Tibial nerve (tissue), 3 donors: Measurements from ENCODE around the gene EMILIN2.
A peak's percentile ranks its signal among the peaks of the same experiment; 100 is the strongest.

Experiments used
- POLR2A ChIP-seq, 2 donors: fragments of 450-650 bp; IDR thresholded peaks; one replicate each; pipeline ENCODE4 v1.6.1; 2017; ENCODE audit warnings: antibody characterized with exemption in 2 of 2, mild to moderate bottlenecking in 2 of 2, moderate library complexity in 2 of 2
- TF ChIP-seq, protein P1 (sequence below), 5 experiments: fragments of 200-600 bp in 3 of 5; fragments of 450-650 bp in 2 of 5; sonication (generic) in 3 of 5; IDR thresholded peaks; one replicate each; pipeline ENCODE4 v1.5.1; 2016 to 2019; ENCODE audit warnings: antibody characterized with exemption in 5 of 5, mild to moderate bottlenecking in 3 of 5, moderate library complexity in 2 of 5

DNA sequence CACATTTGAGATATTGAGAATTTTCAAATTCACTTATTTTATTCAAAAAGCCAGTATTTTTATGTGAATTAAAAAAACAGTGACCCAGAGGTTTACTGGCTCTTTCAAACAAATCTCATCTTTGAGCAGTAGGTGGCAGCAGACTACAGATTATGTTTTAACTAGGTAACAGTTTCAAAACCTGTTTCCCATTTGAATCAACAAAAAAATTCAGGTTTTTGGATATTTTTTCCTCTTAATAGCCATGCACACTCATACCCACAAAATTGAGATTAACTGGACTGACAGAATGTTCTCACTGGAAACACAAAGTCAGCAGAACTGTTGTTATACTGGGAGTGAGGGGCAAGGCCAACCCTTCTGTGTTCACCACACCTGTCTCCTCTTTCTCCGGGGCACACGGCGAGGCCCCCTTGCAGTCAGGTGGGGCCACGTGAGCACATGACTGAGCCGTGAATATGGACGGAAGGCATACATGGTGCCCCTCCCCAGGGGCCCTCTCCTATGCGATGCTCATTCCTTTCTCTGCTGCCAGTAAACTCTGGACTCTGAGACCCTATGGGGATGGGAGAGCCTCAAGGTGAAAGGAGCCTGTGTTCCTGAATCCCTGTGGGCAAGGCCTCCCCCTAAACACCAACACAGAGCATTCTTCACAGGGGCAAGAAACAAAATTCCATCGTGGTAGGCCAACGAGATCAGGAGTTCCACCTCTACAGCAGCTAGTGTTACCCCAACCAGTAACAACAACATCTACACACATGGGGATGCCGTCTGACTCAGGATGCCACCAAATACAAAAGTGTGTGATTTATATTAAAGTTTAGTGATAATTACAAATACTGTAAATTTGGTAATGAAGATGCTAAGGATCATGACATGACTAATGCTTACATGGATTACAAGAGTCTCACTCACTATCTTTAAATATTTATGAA, 85.7 kb downstream of the EMILIN2 start:
- TF ChIP-seq, protein P1, sequence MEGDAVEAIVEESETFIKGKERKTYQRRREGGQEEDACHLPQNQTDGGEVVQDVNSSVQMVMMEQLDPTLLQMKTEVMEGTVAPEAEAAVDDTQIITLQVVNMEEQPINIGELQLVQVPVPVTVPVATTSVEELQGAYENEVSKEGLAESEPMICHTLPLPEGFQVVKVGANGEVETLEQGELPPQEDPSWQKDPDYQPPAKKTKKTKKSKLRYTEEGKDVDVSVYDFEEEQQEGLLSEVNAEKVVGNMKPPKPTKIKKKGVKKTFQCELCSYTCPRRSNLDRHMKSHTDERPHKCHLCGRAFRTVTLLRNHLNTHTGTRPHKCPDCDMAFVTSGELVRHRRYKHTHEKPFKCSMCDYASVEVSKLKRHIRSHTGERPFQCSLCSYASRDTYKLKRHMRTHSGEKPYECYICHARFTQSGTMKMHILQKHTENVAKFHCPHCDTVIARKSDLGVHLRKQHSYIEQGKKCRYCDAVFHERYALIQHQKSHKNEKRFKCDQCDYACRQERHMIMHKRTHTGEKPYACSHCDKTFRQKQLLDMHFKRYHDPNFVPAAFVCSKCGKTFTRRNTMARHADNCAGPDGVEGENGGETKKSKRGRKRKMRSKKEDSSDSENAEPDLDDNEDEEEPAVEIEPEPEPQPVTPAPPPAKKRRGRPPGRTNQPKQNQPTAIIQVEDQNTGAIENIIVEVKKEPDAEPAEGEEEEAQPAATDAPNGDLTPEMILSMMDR (IDR thresholded peaks at IDR 0.05), result peak; percentile 66 to 84 (median 66)
- TF ChIP-seq POLR2A (IDR thresholded peaks at IDR 0.05), result no peak
